DND-41 (cell line): Measurements from ENCODE around the gene MYCBP2.

Experiments
- ATAC-seq: fragments of 200-7000 bp; cut with Tn5 transposase; 3 replicates; pipeline ENCODE4 v1.9.1; 2021; ENCODE audit warnings: low read depth; ENCODE audit not compliant: insufficient read depth
- DNase-seq: peaks from one replicate; pipeline ENCODE4 v3.0.0-alpha.2; 2020
- H2AFZ ChIP-seq: 2 replicates; pipeline ENCODE4 v1.6.0; 2012; ENCODE audit warnings: low read depth, low read length
- H3K27ac ChIP-seq: 2 replicates; pipeline ENCODE4 v1.5.1; 2012; ENCODE audit warnings: low read length, inconsistent platforms
- H3K27me3 ChIP-seq: fragments of 200-600 bp; sonication (generic); 2 replicates; pipeline ENCODE4 v1.6.0; 2012; ENCODE audit warnings: low read length, mild to moderate bottlenecking, inconsistent platforms; ENCODE audit not compliant: insufficient read depth, poor library complexity
- H3K36me3 ChIP-seq: 2 replicates; pipeline ENCODE4 v1.5.1; 2012; ENCODE audit warnings: low read length, inconsistent platforms; ENCODE audit not compliant: insufficient read depth
- H3K4me1 ChIP-seq: 2 replicates; pipeline ENCODE4 v1.5.1; 2012; ENCODE audit warnings: mild to moderate bottlenecking, low read length; ENCODE audit not compliant: insufficient read depth
- H3K4me2 ChIP-seq: 2 replicates; pipeline ENCODE4 v1.6.0; 2012; ENCODE audit warnings: mild to moderate bottlenecking, moderate library complexity, low read length, inconsistent platforms; ENCODE audit not compliant: insufficient read depth
- H3K4me3 ChIP-seq, 2 experiments: fragments of 200-600 bp in 1 of 2; shearing (Covaris generic) in 1 of 2; 2 replicates each; pipeline ENCODE4 v1.5.1; 2012 to 2016; ENCODE audit warnings: inconsistent platforms in 2 of 2, low read length in 2 of 2, mild to moderate bottlenecking in 2 of 2, low read depth in 1 of 2, moderate library complexity in 1 of 2
- H3K79me2 ChIP-seq: 2 replicates; pipeline ENCODE4 v1.6.0; 2012; ENCODE audit warnings: low read length, inconsistent platforms; ENCODE audit not compliant: insufficient read depth
- H3K9ac ChIP-seq: 2 replicates; pipeline ENCODE4 v1.6.0; 2012; ENCODE audit warnings: low read depth, mild to moderate bottlenecking, inconsistent platforms, low read length, moderate library complexity
- H3K9me3 ChIP-seq: 2 replicates; pipeline ENCODE4 v1.5.1; 2012; ENCODE audit warnings: low read length, moderate library complexity, mild to moderate bottlenecking, inconsistent platforms; ENCODE audit not compliant: insufficient read depth, severe bottlenecking
- H4K20me1 ChIP-seq: 2 replicates; pipeline ENCODE4 v1.6.0; 2012; ENCODE audit warnings: low read length; ENCODE audit not compliant: insufficient read depth
- CTCF ChIP-seq: IDR thresholded peaks from 2 replicates; pipeline ENCODE4 v1.5.1; 2012; ENCODE audit warnings: borderline replicate concordance, low read length, moderate library complexity, mild to moderate bottlenecking; ENCODE audit not compliant: poor library complexity, severe bottlenecking; ENCODE audit errors: extremely low read depth
- EZH2 ChIP-seq: IDR thresholded peaks from 3 replicates; pipeline ENCODE4 v1.6.1; 2012; ENCODE audit warnings: borderline replicate concordance, low read depth, mild to moderate bottlenecking, moderate library complexity, low read length, inconsistent platforms; ENCODE audit not compliant: severe bottlenecking

MYCBP2 gene

GRCh38 chr13:77333594-77333993 lies 6.7 kb upstream of the MYCBP2 start:
- Histone ChIP-seq H4K20me1 (no peaks in the 10 kb centered on the region), H3K4me3 (no peak overlapping the region), H3K9ac (no peak overlapping the region), H3K9me3 (no peaks in the 10 kb centered on the region), H2AFZ (no peak overlapping the region), H3K27me3 (no peaks in the 10 kb centered on the region), H3K36me3 (no peaks in the 10 kb centered on the region), H3K4me2 (no peak overlapping the region), H3K4me1 (peaks cover 19% of the 10 kb centered on the region), H3K79me2 (no peaks in the 10 kb centered on the region; the same call in 1 of the 2 replicates), H3K27ac (no peak overlapping the region)
- TF ChIP-seq EZH2 (no peak), CTCF (no peak)
- DNase-seq (no peak), ATAC-seq (no peak)

- ATAC-seq: no peak
- no peaks in the 10 kb centered on the region for H4K20me1 ChIP-seq
- H3K27me3 ChIP-seq: no peaks in the 10 kb centered on the region
- no peaks in the 10 kb centered on the region for H3K36me3 ChIP-seq
- peaks cover 34% of the 10 kb centered on the region for H3K4me1 ChIP-seq
- peaks cover 9% of the 10 kb centered on the region for H3K79me2 ChIP-seq
- no peaks in the 10 kb centered on the region for H3K9me3 ChIP-seq
- no peak for DNase-seq
- H3K9ac ChIP-seq: no peak overlapping the region
- H2AFZ ChIP-seq: no peak overlapping the region
- TF ChIP-seq EZH2: no peak
- no peak overlapping the region for H3K4me3 ChIP-seq
- H3K27ac ChIP-seq: no peak overlapping the region
- H3K4me2 ChIP-seq: peak overlapping the region; percentile 93; the same call in 1 of the 2 replicates
Observed at GRCh38 chr13:77331421-77331820, 4.5 kb upstream of the MYCBP2 start.

GRCh38 chr13:77329911-77330584 lies 3.2 kb upstream of the MYCBP2 start:
- Histone ChIP-seq H3K9me3 (no peaks in the 10 kb centered on the region), H3K79me2 (peaks cover 22% of the 10 kb centered on the region), H3K4me1 (peaks cover 35% of the 10 kb centered on the region), H3K9ac (peak overlapping the region; percentile 77), H3K27ac (peak overlapping the region; percentile 97), H3K27me3 (no peaks in the 10 kb centered on the region), H3K4me3 (peak overlapping the region; percentile 21 to 61; a peak in 3 of 4 replicates), H3K4me2 (peak overlapping the region; percentile 93), H4K20me1 (peaks cover 7% of the 10 kb centered on the region; the same call in 1 of the 2 replicates), H2AFZ (peak overlapping the region; percentile 77), H3K36me3 (no peaks in the 10 kb centered on the region)
- ATAC-seq (no peak; the same call in 1 of the 3 replicates), DNase-seq (no peak)
- TF ChIP-seq CTCF (no peak), EZH2 (no peak)

GRCh38 chr13:77329133-77329910 lies 2.4 kb upstream of the MYCBP2 start:
- H3K9ac ChIP-seq: peak overlapping the region; percentile 77
- ATAC-seq: peak; percentile 67
- H3K9me3 ChIP-seq: no peaks in the 10 kb centered on the region
- H3K27me3 ChIP-seq: no peaks in the 10 kb centered on the region
- peak overlapping the region; percentile 97 for H3K27ac ChIP-seq
- peak overlapping the region; percentile 21 to 61; a peak in 3 of 4 replicates for H3K4me3 ChIP-seq
- TF ChIP-seq EZH2: no peak
- TF ChIP-seq CTCF: no peak
- peak overlapping the region; percentile 93 for H3K4me2 ChIP-seq
- peaks cover 8% of the 10 kb centered on the region; the same call in 1 of the 2 replicates for H4K20me1 ChIP-seq
- peaks cover 30% of the 10 kb centered on the region for H3K79me2 ChIP-seq
- DNase-seq: peak; percentile 97
- peak overlapping the region; percentile 77 for H2AFZ ChIP-seq
- peaks cover 42% of the 10 kb centered on the region for H3K4me1 ChIP-seq
- no peaks in the 10 kb centered on the region for H3K36me3 ChIP-seq
